GM23338 (cell line): ENCODE results near the gene POU5F1. TPM values are rescaled to one million over a fixed set of nuclear protein-coding genes. Genes with fewer than 3 reads are reported as not detected.
"Not testable (repeated sequence)": the region's sequence is repeated elsewhere in the genome, so short reads cannot be mapped to it uniquely, and the experiment has no call there.

ENCODE experiments used
- ATAC-seq: fragments of 200-7000 bp; cut with Tn5 transposase; 3 replicates; pipeline ENCODE4 v1.9.1; 2020
- DNase-seq: peaks from one replicate; pipeline ENCODE4 v3.0.0-alpha.2; 2015; ENCODE audit warnings: low spot score
- H2AFZ ChIP-seq: fragments of 200-600 bp; sonication (generic); 2 replicates; pipeline ENCODE4 v1.8.0; 2016; ENCODE audit warnings: antibody characterized with exemption, mild to moderate bottlenecking, moderate library complexity
- H3F3A ChIP-seq: fragments of 200-600 bp; sonication (generic); replicated peaks from 2 replicates; pipeline ENCODE4 v1.8.0; 2017; ENCODE audit warnings: antibody characterized with exemption, mixed run types, low read depth
- H3K27ac ChIP-seq: fragments of 200-600 bp; sonication (generic); 2 replicates; pipeline ENCODE4 v1.6.1; 2016; ENCODE audit warnings: low read depth
- H3K27me3 ChIP-seq: fragments of 200-600 bp; sonication (generic); 2 replicates; pipeline ENCODE4 v1.8.0; 2016; ENCODE audit warnings: mild to moderate bottlenecking, mixed run types, moderate library complexity; ENCODE audit not compliant: insufficient read depth
- H3K36me3 ChIP-seq: fragments of 200-600 bp; sonication (generic); 2 replicates; pipeline ENCODE4 v1.8.0; 2016; ENCODE audit warnings: mild to moderate bottlenecking; ENCODE audit not compliant: insufficient read depth
- H3K4me1 ChIP-seq: fragments of 200-600 bp; sonication (generic); 2 replicates; pipeline ENCODE4 v1.8.0; 2016; ENCODE audit warnings: mild to moderate bottlenecking, moderate library complexity; ENCODE audit not compliant: insufficient read depth
- H3K4me2 ChIP-seq: fragments of 200-600 bp; sonication (generic); 2 replicates; pipeline ENCODE4 v1.7.1; 2017; ENCODE audit warnings: mixed run types
- H3K4me3 ChIP-seq: fragments of 200-600 bp; sonication (generic); 2 replicates; pipeline ENCODE4 v1.6.1; 2016; ENCODE audit warnings: mixed run types
- H3K79me2 ChIP-seq: fragments of 200-600 bp; sonication (generic); replicated peaks from 2 replicates; pipeline ENCODE4 v1.8.0; 2017; ENCODE audit warnings: mild to moderate bottlenecking; ENCODE audit not compliant: insufficient read depth
- H3K9me2 ChIP-seq: fragments of 200-600 bp; sonication (generic); 2 replicates; pipeline ENCODE4 v1.8.0; 2017; ENCODE audit not compliant: insufficient read depth
- H4K20me1 ChIP-seq: fragments of 200-600 bp; sonication (generic); replicated peaks from 2 replicates; pipeline ENCODE4 v1.8.0; 2017; ENCODE audit warnings: mild to moderate bottlenecking; ENCODE audit not compliant: insufficient read depth
- H3K27ac Mint-ChIP-seq: 2 replicates; pipeline ENCODE4 v1.8.0; 2020; ENCODE audit warnings: inconsistent platforms, mild to moderate bottlenecking, moderate library complexity, mixed read lengths
- H3K27me3 Mint-ChIP-seq: 3 replicates; pipeline ENCODE4 v1.8.0; 2022; ENCODE audit warnings: low read depth, mild to moderate bottlenecking, moderate library complexity, mixed read lengths, inconsistent platforms; ENCODE audit not compliant: insufficient read depth, poor library complexity
- H3K36me3 Mint-ChIP-seq: 3 replicates; pipeline ENCODE4 v1.8.0; 2021; ENCODE audit warnings: low read depth, mild to moderate bottlenecking, inconsistent platforms, moderate library complexity, mixed read lengths
- H3K4me1 Mint-ChIP-seq: 3 replicates; pipeline ENCODE4 v1.8.0; 2020; ENCODE audit warnings: mild to moderate bottlenecking, inconsistent platforms, mixed read lengths
- H3K4me3 Mint-ChIP-seq: 3 replicates; pipeline ENCODE4 v1.8.0; 2021; ENCODE audit warnings: moderate library complexity, mild to moderate bottlenecking, inconsistent platforms, mixed read lengths
- H3K9me3 Mint-ChIP-seq: 3 replicates; pipeline ENCODE4 v1.8.0; 2020; ENCODE audit warnings: moderate library complexity, mild to moderate bottlenecking, inconsistent platforms, mixed read lengths
- CREB1 ChIP-seq: fragments of 250-450 bp; sonication (Bioruptor Pico); IDR thresholded peaks from 2 replicates; pipeline ENCODE4 v1.5.0; 2020; ENCODE audit warnings: low read depth, mild to moderate bottlenecking, moderate library complexity
- EZH2phosphoT487 ChIP-seq: fragments of 200-600 bp; sonication (generic); IDR thresholded peaks from one replicate; pipeline ENCODE4 v1.8.1; 2018; ENCODE audit warnings: antibody characterized with exemption; ENCODE audit not compliant: unreplicated experiment
- JUNB ChIP-seq: IDR thresholded peaks from one replicate; pipeline ENCODE4 v1.6.1; 2016; ENCODE audit warnings: antibody characterized with exemption; ENCODE audit not compliant: unreplicated experiment
- ZNF114 ChIP-seq: fragments of 250-450 bp; sonication (Bioruptor Pico); IDR thresholded peaks from 2 replicates; pipeline ENCODE4 v1.5.0; 2020; ENCODE audit warnings: mild to moderate bottlenecking, moderate library complexity
- polyA plus RNA-seq: library from polyadenylated mRNA; unstranded; fragments of >200 nt; fragmentation: Nextera tagmentation; extraction: Ambion mirVana; gene quantifications from 2 replicates; pipeline ENCODE4 v1.2.1, GENCODE V29; 2016
- total RNA-seq: library from RNA; depleted of rRNA; stranded (reverse); fragments of >200 nt; shearing (Covaris generic); gene quantifications from 2 replicates; pipeline ENCODE4 v1.2.3, GENCODE V29; 2014
- TF ChIP-seq, protein P1 (sequence below), 2 experiments: fragments of 200-600 bp in 1 of 2; sonication (generic) in 1 of 2; conservative IDR thresholded peaks; 2 replicates each; pipeline versions ENCODE4 v1.5.1 to v1.6.1; 2016 to 2017; ENCODE audit warnings: antibody characterized with exemption in 2 of 2, low read depth in 2 of 2, mild to moderate bottlenecking in 2 of 2, moderate library complexity in 1 of 2

Gene POU5F1
- total and polyA plus RNA-seq, 2 experiments from 2014 or later = 1,839 to 3,419 TPM

- H3K4me1 ChIP-seq, H3K4me2 ChIP-seq, H3F3A ChIP-seq, H3K9me2 ChIP-seq, H3K27ac Mint-ChIP-seq, H3K36me3 ChIP-seq, H3K27ac ChIP-seq, H3K4me3 ChIP-seq, H3K79me2 ChIP-seq, H2AFZ ChIP-seq, H4K20me1 ChIP-seq, ATAC-seq, H3K4me3 Mint-ChIP-seq, DNase-seq, H3K27me3 ChIP-seq: not testable (repeated sequence)
- Mint-ChIP-seq H3K36me3 (peaks cover 38% of the 10 kb centered on the region), H3K27me3 (peaks cover 33% of the 10 kb centered on the region), H3K9me3 (peaks cover 33% of the 10 kb centered on the region), H3K4me1 (peaks cover 19% of the 10 kb centered on the region)
These were observed 28.6 kb upstream of the POU5F1 start for GRCh38 chr6:31199105-31199452.

DNA sequence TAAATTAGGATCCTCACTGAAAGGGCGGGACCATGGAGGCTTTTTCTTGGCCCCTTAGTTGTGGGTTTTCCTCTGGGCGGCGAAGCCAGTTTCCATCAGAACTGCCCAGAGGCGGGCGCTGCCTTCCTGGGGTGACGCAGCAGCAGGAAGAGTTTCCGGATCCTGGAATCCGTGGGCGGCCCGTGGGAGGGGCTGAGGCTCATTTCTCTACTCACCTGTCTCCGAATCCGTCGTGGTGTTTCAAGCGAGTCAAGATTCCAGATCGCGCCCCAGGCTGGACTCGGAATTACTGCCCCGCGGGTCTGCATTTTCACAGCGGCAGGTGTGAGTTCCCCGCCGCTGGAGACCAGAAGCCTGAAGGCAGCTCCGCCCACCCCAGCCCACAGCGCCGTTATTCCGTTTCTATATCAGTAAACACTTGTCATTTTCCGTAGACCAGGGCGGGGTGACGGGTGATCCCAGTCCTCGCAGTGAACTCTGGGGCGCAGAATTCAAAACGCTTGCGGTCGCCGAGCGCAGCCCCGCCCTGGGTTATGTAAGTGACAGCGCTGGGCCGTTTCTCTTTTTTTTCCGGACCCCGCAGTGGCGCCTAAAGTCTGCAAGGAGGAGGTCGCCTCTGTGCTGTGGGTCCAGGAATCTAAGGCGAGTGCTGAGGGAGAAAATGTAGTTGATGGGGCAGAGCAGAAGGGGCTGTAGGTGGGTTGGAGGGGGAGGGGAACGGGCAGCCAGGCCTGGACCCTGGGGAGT, 27.2 kb upstream of the POU5F1 start:
- no peak for TF ChIP-seq ZNF114
- TF ChIP-seq CREB1 = no peak
- TF ChIP-seq, protein P1, sequence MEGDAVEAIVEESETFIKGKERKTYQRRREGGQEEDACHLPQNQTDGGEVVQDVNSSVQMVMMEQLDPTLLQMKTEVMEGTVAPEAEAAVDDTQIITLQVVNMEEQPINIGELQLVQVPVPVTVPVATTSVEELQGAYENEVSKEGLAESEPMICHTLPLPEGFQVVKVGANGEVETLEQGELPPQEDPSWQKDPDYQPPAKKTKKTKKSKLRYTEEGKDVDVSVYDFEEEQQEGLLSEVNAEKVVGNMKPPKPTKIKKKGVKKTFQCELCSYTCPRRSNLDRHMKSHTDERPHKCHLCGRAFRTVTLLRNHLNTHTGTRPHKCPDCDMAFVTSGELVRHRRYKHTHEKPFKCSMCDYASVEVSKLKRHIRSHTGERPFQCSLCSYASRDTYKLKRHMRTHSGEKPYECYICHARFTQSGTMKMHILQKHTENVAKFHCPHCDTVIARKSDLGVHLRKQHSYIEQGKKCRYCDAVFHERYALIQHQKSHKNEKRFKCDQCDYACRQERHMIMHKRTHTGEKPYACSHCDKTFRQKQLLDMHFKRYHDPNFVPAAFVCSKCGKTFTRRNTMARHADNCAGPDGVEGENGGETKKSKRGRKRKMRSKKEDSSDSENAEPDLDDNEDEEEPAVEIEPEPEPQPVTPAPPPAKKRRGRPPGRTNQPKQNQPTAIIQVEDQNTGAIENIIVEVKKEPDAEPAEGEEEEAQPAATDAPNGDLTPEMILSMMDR (conservative IDR thresholded peaks at IDR 0.05; ENCODE audit: low read depth in 2 of 2) = peak in 1 of 2 experiments; percentile 16; a peak in 1 of 4 replicates
- no peak for TF ChIP-seq JUNB
- TF ChIP-seq EZH2phosphoT487 = no peak
- Histone ChIP-seq H3K4me2 (peak overlapping the region; percentile 90), H3K4me1 (no peaks in the 10 kb centered on the region; the same call in 1 of the 2 replicates), H3F3A (no peaks in the 10 kb centered on the region; the same call in 1 of the 2 replicates), H3K79me2 (no peaks in the 10 kb centered on the region), H3K4me3 (peak overlapping the region; percentile 91), H3K27ac (no peak overlapping the region), H4K20me1 (no peaks in the 10 kb centered on the region), H3K9me2 (no peaks in the 10 kb centered on the region), H3K36me3 (no peaks in the 10 kb centered on the region), H3K27me3 (no peaks in the 10 kb centered on the region), H2AFZ (peak overlapping the region; percentile 98)
- Mint-ChIP-seq H3K27ac (no peak overlapping the region), H3K9me3 (peaks cover 33% of the 10 kb centered on the region), H3K4me1 (peaks cover 6% of the 10 kb centered on the region), H3K4me3 (peak overlapping the region; percentile 81), H3K27me3 (peaks cover 35% of the 10 kb centered on the region), H3K36me3 (peaks cover 38% of the 10 kb centered on the region)
- ATAC-seq (peak; percentile 58), DNase-seq (peak; percentile 80)

DNA sequence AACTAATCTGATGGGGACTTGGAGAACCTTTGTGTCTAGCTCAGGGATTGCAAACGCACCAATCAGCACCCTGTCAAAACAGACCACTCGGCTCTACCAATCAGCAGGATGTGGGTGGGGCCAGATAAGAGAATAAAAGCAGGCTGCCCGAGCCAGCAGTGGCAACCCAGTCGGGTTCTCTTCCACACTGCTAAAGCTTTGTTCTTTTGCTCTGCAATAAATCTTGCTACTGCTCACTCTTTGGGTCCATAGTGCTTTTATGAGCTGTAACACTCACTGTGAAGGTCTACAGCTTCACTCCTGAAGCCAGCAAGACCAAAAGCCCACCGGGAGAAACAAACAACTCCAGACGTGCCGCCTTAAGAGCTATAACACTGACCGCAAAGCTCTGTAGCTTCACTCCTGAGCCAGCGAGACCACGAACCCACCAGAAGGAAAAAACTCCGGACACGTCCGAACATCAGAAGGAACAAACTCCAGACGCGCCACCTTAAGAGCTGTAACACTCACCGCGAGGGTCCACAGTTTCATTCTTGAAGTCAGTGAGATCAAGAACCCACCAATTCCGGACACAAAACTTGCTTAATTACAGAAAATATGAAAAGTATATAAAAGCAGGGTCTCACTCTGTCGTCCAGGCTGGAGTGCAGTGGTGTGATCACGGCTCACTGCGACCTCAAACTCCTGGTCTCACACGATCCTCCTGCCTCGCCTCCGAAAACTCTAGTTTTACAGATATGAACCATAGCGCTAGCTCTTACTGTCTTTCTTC, 26.0 kb upstream of the POU5F1 start:
- peaks cover 36% of the 10 kb centered on the region for H3K36me3 Mint-ChIP-seq
- not testable (repeated sequence) for H3K4me1 ChIP-seq, ATAC-seq, H3K27me3 ChIP-seq, H3K27ac Mint-ChIP-seq, H3K4me1 Mint-ChIP-seq, H3K36me3 ChIP-seq, DNase-seq, H3F3A ChIP-seq, H4K20me1 ChIP-seq, H3K79me2 ChIP-seq, H3K27ac ChIP-seq, H3K4me2 ChIP-seq, H2AFZ ChIP-seq, H3K9me2 ChIP-seq
- peak overlapping the region; percentile 81 for H3K4me3 Mint-ChIP-seq
- H3K9me3 Mint-ChIP-seq = peaks cover 34% of the 10 kb centered on the region
- H3K27me3 Mint-ChIP-seq = peaks cover 34% of the 10 kb centered on the region
- H3K4me3 ChIP-seq = peak overlapping the region; percentile 91

GRCh38 chr6:31195308-31195979, 25.0 kb upstream of the POU5F1 start:
- H3K27ac ChIP-seq, H3K4me3 Mint-ChIP-seq, H3K79me2 ChIP-seq, H3K4me1 ChIP-seq, H3K27me3 ChIP-seq, DNase-seq, H3K27ac Mint-ChIP-seq, H2AFZ ChIP-seq, H3K9me2 ChIP-seq, H3F3A ChIP-seq, H3K4me3 ChIP-seq, ATAC-seq, H3K4me2 ChIP-seq, H3K4me1 Mint-ChIP-seq, H4K20me1 ChIP-seq, H3K36me3 ChIP-seq: not testable (repeated sequence)
- Mint-ChIP-seq H3K36me3 (peaks cover 29% of the 10 kb centered on the region), H3K9me3 (peaks cover 26% of the 10 kb centered on the region), H3K27me3 (peaks cover 34% of the 10 kb centered on the region)
